Sciatic nerve (tissue), 2 donors: ENCODE measurements around the gene KLK13. TPM values are rescaled to one million over a fixed set of nuclear protein-coding genes. Genes with fewer than 3 reads are reported as not detected.
A peak's percentile ranks its signal among the peaks of the same experiment; 100 is the strongest.

Experiments used
- ATAC-seq: fragments of 200-7000 bp; cut with Tn5 transposase; one replicate; pipeline ENCODE4 v1.9.1; 2020; ENCODE audit warnings: mild to moderate bottlenecking, moderate library complexity
- DNase-seq: peaks from one replicate; pipeline ENCODE4 v3.0.0-alpha.2; 2020; ENCODE audit warnings: low spot score
- intact Hi-C: fragments of 100-400 bp; cut with DNase I; formaldehyde crosslinking; loops from one replicate; pipeline ENCODE4 v1.14.2; 2022
- total RNA-seq: library from RNA; stranded (reverse); fragmentation: NEBNext Ultra II Directional; extraction: Animal tissue kit (Norgen Biotek cat#: 25700); gene quantifications from one replicate; pipeline ENCODE4 v1.2.1, GENCODE V29; 2021
- donor health status: DM: no; HTN: no; CAD: no.
- donor health status: DM: no; HTN: no; CAD: no.

KLK13 gene
- total RNA-seq, 1 donor from 2014 or later = 0.58 TPM

- DNase-seq (no peak), ATAC-seq (no peak)
- intact Hi-C loops = no loop called here
These were observed 5.6 kb upstream of the KLK13 start for GRCh38 chr19:51070334-51071094.

GRCh38 chr19:51066393-51067186, 1.7 kb upstream of the KLK13 start:
- ATAC-seq (no peak), DNase-seq (no peak)
- intact Hi-C loops = no loop called here

DNA sequence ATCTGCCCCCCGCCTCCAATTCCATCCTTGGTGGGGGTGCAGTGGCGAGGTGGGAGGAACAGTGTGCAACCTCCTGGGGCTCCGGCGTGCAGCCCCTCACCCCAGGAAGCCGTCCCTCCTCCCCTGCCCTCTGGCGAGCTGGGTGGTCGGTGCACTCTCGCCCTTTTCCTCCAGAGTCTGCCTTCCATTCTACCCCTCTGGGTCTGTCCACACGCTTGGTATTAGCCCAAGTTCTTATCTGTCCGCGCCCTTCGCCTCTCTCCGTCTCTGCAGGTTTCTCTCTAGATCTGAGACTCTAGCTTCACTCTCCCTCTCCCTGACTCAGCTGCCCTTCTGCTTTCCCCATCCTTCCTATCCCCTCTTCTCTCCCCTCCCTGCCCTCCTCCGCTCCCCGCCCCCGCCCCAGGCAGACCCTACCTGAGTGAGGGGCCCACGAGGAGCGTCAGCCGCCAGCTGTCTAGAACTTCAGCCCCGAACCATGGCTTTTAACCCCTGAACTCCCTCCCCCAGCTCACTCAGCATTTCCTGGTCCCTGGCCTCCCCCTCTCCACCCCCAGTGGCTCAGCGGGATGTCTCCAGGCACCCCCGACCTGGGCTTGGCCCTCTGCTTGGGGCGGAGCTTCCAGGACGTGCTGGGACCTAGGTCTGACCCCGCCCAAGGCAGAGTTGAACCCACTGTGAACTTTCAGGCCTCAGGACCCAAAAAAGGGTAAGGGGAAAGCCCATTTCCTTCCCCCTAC, 499 bp upstream of the KLK13 start:
- DNase-seq (no peak), ATAC-seq (peak; percentile 22)
- intact Hi-C loops = no loop called here

GRCh38 chr19:51063664-51064063, 1.2 kb downstream of the KLK13 start:
- intact Hi-C loops = no loop called here
- ATAC-seq (no peak), DNase-seq (no peak)

DNA sequence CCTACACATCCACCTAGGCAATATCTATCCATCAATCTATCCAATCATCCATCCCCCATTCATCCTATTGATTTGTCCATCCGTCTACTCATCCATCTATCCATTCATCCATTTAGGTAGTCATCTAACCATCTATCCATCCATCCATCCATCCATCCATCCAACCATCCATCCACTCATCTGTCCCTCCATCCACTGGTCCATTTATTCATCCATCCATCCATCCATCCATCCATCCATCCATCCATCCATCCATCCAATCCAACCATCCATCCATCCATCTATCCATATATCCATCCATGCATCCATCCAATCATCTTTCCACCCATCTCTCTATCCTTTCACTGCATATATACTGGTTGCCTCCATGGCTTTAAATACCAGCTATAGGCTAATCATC, 3.9 kb downstream of the KLK13 start:
- DNase-seq (no peak), ATAC-seq (no peak)
- intact Hi-C loops = no loop called here

- intact Hi-C loops = no loop called here
- ATAC-seq = no peak
- no peak for DNase-seq
These were observed 4.6 kb downstream of the KLK13 start for GRCh38 chr19:51060336-51060735.

- intact Hi-C loops = no loop called here
- DNase-seq = no peak
- ATAC-seq = no peak
These were observed 5.2 kb downstream of the KLK13 start for GRCh38 chr19:51059715-51060114.

- ATAC-seq = no peak
- intact Hi-C loops = no loop called here
- DNase-seq = no peak
These were observed 9.0 kb downstream of the KLK13 start for GRCh38 chr19:51055866-51056265.

GRCh38 chr19:51047031-51047335, 17.9 kb downstream of the KLK13 start:
- intact Hi-C loops = no loop called here
- no peak for ATAC-seq
- DNase-seq = no peak

GRCh38 chr19:51044327-51044726, 20.6 kb downstream of the KLK13 start:
- intact Hi-C loops = no loop called here
- ATAC-seq = no peak
- no peak for DNase-seq

DNA sequence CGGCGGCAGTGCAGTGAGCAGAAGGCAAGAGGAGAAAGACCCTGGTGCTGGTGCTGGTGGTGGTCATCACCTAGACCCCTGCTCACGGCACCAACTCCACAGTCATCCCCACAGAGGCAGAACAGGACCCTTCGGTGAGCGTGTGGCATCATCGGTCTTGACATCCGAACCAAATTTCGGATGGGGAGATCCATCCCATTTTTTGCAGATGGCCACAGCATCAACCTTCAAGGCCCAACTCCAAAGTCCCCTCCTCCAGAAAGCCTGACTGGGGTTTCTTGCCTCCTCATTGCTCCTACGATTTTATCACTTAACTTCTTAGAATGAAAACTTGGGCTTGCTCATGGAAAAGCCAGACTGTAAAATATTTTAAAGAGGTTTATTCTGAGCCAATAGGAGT, 21.4 kb downstream of the KLK13 start:
- intact Hi-C loops = no loop called here
- no peak for DNase-seq
- no peak for ATAC-seq

DNA sequence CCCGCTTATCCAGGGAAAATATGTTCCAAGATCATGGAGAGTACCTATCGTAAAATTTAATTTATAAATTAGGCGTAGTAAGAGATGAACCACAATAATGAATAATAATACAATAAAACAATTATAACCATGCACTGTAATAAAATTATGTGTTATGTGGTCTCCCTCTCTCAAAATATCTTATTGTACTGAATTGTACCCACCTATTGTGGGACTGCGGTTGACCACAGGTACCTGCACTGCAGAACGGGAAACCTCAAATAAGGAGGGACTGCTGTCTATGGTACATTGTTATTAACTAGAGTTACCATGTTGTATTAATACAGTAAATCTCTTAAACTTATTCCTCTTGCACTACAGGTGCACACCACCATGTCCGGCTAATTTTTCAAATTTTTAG, 24.7 kb downstream of the KLK13 start:
- intact Hi-C loops = no loop called here
- DNase-seq (no peak), ATAC-seq (no peak)

GRCh38 chr19:51036519-51036918, 28.4 kb downstream of the KLK13 start:
- intact Hi-C loops = no loop called here
- ATAC-seq (no peak), DNase-seq (no peak)

DNA sequence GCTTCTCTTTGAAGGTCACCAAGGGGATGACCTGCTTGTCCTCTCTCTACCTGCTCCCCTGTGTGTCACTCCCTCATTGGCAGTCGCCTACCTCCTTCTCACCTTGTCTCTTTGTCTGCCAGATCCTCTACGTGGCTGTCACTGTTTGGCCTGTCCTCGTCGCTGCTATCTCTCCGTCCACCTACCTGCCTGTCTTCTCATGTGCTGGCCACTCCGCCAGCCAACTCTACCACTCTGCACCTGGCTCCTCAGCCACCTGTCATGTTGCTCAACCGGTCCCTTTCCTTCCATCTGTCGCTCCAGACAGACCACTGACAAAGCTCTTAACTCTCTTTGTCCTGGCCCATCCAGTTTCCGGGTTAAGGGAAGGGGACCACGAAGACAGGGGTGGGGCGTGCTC, 30.2 kb downstream of the KLK13 start, which contains the start of gene KLK12:
Gene KLK12, minus strand, starts transcription at position 299 of the 400 bp plus-strand sequence. CDS start 381 bp downstream, outside the sequence.
- DNase-seq = no peak
- intact Hi-C loops = no loop called here
- ATAC-seq = no peak

DNA sequence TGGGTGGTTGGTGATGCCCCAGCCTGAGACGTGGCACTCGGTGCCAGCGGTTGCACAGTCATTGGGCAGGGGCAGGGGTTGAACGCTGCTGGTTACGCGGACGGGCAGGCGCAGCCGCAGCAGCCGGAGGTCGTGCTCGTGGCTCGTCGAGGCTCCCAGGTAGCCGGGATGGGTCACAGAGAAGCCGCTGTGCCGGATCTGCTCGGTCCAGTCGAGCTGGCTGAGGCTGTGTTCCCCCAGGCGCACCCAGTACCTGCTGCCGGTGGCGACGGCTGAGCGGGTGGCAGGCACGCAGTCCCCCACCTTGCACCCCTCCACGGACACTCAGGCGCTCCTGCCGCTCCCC, 33.0 kb downstream of the KLK13 start:
- intact Hi-C loops = no loop called here
- ATAC-seq (no peak), DNase-seq (no peak)

- ATAC-seq (no peak), DNase-seq (no peak)
- intact Hi-C loops = no loop called here
These were observed 33.5 kb downstream of the KLK13 start for GRCh38 chr19:51031220-51031879.

GRCh38 chr19:51030631-51031030, 34.3 kb downstream of the KLK13 start:
- DNase-seq (no peak), ATAC-seq (no peak)
- intact Hi-C loops = no loop called here

- intact Hi-C loops = no loop called here
- ATAC-seq (no peak), DNase-seq (no peak)
These were observed 35.2 kb downstream of the KLK13 start for GRCh38 chr19:51029718-51030117.

DNA sequence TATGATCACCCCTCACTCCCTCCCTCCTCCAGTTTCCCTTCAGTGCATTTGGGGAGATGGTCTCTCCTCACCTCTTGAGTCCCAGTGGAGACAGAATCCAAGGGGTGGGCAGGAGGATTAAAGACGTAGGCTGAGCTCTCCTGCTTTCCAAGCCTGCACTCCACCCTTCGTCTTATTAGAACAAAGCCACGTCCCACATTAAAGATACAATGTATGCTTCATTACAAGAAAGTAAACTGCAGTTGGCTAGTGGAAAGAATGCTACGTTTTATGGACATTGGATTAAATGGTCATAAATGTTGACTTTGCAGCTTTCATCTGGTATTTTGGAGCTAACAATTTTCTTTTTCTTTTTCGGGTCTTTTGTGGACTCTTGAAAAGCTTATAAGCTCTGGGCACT, 37.0 kb downstream of the KLK13 start:
- intact Hi-C loops = no loop called here
- no peak for ATAC-seq
- no peak for DNase-seq
